ENCODE data around the gene LAMB3. TPM values are rescaled to one million over a fixed set of nuclear protein-coding genes. Genes with fewer than 3 reads are reported as not detected.

LAMB3 gene
- total RNA-seq, 6 experiments from 2014 or later: 8.0 to 10.3 (median 9.8) TPM

GRCh38 chr1:209678981-209679539 is 26.8 kb upstream of the LAMB3 start:
- H3K9me3 Mint-ChIP-seq: no peaks in the 10 kb centered on the region
- H3K27ac Mint-ChIP-seq: no peak overlapping the region
- no peak for TF ChIP-seq CTCF (IDR thresholded peaks at IDR 0.05)
- H3K4me1 Mint-ChIP-seq (ENCODE audit: low read depth): peaks cover 19% of the 10 kb centered on the region
- peaks cover 25% of the 10 kb centered on the region for H3K27me3 Mint-ChIP-seq (ENCODE audit: insufficient read depth)
- no peaks in the 10 kb centered on the region for H3K36me3 Mint-ChIP-seq (ENCODE audit: low read depth)
- no peak overlapping the region for H3K4me3 Mint-ChIP-seq
- DNase-seq: no peak

GRCh38 chr1:209675565-209676154 is 23.4 kb upstream of the LAMB3 start:
- DNase-seq: no peak
- Mint-ChIP-seq H3K4me1 (ENCODE audit: low read depth) (peaks cover 33% of the 10 kb centered on the region), H3K4me3 (peak overlapping the region; percentile 84), H3K36me3 (ENCODE audit: low read depth) (peaks cover 5% of the 10 kb centered on the region; the same call in 1 of the 2 replicates), H3K9me3 (peaks cover 3% of the 10 kb centered on the region; the same call in 1 of the 2 replicates), H3K27me3 (ENCODE audit: insufficient read depth) (peaks cover 23% of the 10 kb centered on the region), H3K27ac (no peak overlapping the region)
- TF ChIP-seq CTCF (IDR thresholded peaks at IDR 0.05): peak; percentile 16; the same call in 1 of the 2 replicates

GRCh38 chr1:209674957-209675564 is 22.8 kb upstream of the LAMB3 start, which contains the start of gene G0S2:
G0S2 (plus strand) TSS chr1:209675412; CDS start chr1:209675685, 273 bp downstream.
- Mint-ChIP-seq H3K9me3 (peaks cover 3% of the 10 kb centered on the region; the same call in 1 of the 2 replicates), H3K36me3 (ENCODE audit: low read depth) (peaks cover 5% of the 10 kb centered on the region; the same call in 1 of the 2 replicates), H3K4me1 (ENCODE audit: low read depth) (peaks cover 33% of the 10 kb centered on the region), H3K4me3 (peak within 1 kb of the TSS; percentile 84), H3K27ac (no peak within 1 kb of the TSS), H3K27me3 (ENCODE audit: insufficient read depth) (peaks cover 19% of the 10 kb centered on the region)
- TF ChIP-seq CTCF (IDR thresholded peaks at IDR 0.05): no peak
- DNase-seq: peak; percentile 24

GRCh38 chr1:209673631-209674417 is 21.6 kb upstream of the LAMB3 start:
- peaks cover 33% of the 10 kb centered on the region for H3K4me1 Mint-ChIP-seq (ENCODE audit: low read depth)

More at GRCh38 chr1:209673631-209674417, 21.6 kb upstream of the LAMB3 start:
- TF ChIP-seq CTCF (IDR thresholded peaks at IDR 0.05): no peak
- no peak overlapping the region for H3K4me3 Mint-ChIP-seq
- peaks cover 13% of the 10 kb centered on the region for H3K27me3 Mint-ChIP-seq (ENCODE audit: insufficient read depth)
- DNase-seq: no peak
- no peak overlapping the region for H3K27ac Mint-ChIP-seq
- peaks cover 3% of the 10 kb centered on the region; the same call in 1 of the 2 replicates for H3K9me3 Mint-ChIP-seq
- peaks cover 5% of the 10 kb centered on the region; the same call in 1 of the 2 replicates for H3K36me3 Mint-ChIP-seq (ENCODE audit: low read depth)

Measured in HFFc6 (cell line).